HepG2 (cell line): Measurements from ENCODE around the gene NCOA5. TPM values are rescaled to one million over a fixed set of nuclear protein-coding genes. Genes with fewer than 3 reads are reported as not detected.
A peak's percentile ranks its signal among the peaks of the same experiment; 100 is the strongest.

ENCODE experiments used
- ATM ChIP-seq: fragments of 450-650 bp; IDR thresholded peaks from 2 replicates; pipeline ENCODE4 v1.7.1; 2017; ENCODE audit warnings: mild to moderate bottlenecking, borderline replicate concordance
- CREM ChIP-seq, 2 experiments: sonication (generic) in 1 of 2; formaldehyde crosslinking in 1 of 2; IDR thresholded peaks; 2 replicates each; pipeline versions ENCODE4 v1.4.0 to v1.6.1; 2016 to 2020; ENCODE audit warnings: antibody characterized with exemption in 1 of 2, mild to moderate bottlenecking in 1 of 2, missing genetic modification reagents in 1 of 2
- HNF4G ChIP-seq, 2 experiments: sonication (generic) in 1 of 2; formaldehyde crosslinking in 1 of 2; IDR thresholded peaks; 2 replicates each; pipeline versions ENCODE4 v1.4.0 to v1.6.1; 2011 to 2020; ENCODE audit warnings: borderline replicate concordance in 2 of 2, low read depth in 2 of 2, mild to moderate bottlenecking in 2 of 2, low read length in 1 of 2, missing genetic modification reagents in 1 of 2, moderate library complexity in 1 of 2
- MAF1 ChIP-seq: sonication (generic); formaldehyde crosslinking; IDR thresholded peaks from 2 replicates; pipeline ENCODE4 v1.5.0; 2020; ENCODE audit warnings: missing genetic modification reagents, borderline replicate concordance
- NFYB ChIP-seq: sonication (generic); formaldehyde crosslinking; IDR thresholded peaks from 2 replicates; pipeline ENCODE4 v1.4.0; 2020; ENCODE audit warnings: missing genetic modification reagents
- NR2F2 ChIP-seq: IDR thresholded peaks from 2 replicates; pipeline ENCODE4 v1.6.1; 2012; ENCODE audit warnings: low read depth, inconsistent platforms, borderline replicate concordance
- PHF20 ChIP-seq: sonication (generic); formaldehyde crosslinking; IDR thresholded peaks from 2 replicates; pipeline ENCODE4 v1.5.0; 2020; ENCODE audit warnings: mild to moderate bottlenecking, missing genetic modification reagents
- RXRB ChIP-seq: IDR thresholded peaks from 2 replicates; pipeline ENCODE4 v1.6.1; 2016; ENCODE audit warnings: borderline replicate concordance, missing genetic modification reagents, missing compliant biosample characterization
- SALL2 ChIP-seq: sonication (generic); formaldehyde crosslinking; IDR thresholded peaks from 2 replicates; pipeline ENCODE4 v1.8.1; 2023; ENCODE audit warnings: mild to moderate bottlenecking, missing genetic modification reagents, inconsistent platforms
- SMARCE1 ChIP-seq: fragments of 450-650 bp; IDR thresholded peaks from 2 replicates; pipeline ENCODE4 v1.6.1; 2017; ENCODE audit warnings: borderline replicate concordance
- SOX13 ChIP-seq, 3 experiments: fragments of 450-650 bp in 1 of 3; sonication (generic) in 1 of 3; formaldehyde crosslinking in 1 of 3; IDR thresholded peaks in 2 of 3; conservative IDR thresholded peaks in 1 of 3; 2 replicates each; pipeline versions ENCODE4 v1.5.0 to v1.6.1; 2016 to 2020; ENCODE audit warnings: antibody characterized with exemption in 1 of 3, mild to moderate bottlenecking in 1 of 3, missing compliant biosample characterization in 1 of 3, missing genetic modification reagents in 1 of 3, moderate library complexity in 1 of 3
- SRY ChIP-seq: sonication (generic); formaldehyde crosslinking; IDR thresholded peaks from 2 replicates; pipeline ENCODE4 v1.8.0; 2022; ENCODE audit warnings: mild to moderate bottlenecking, missing genetic modification reagents
- ZKSCAN1 ChIP-seq: fragments of 150-350 bp; IDR thresholded peaks from 2 replicates; pipeline ENCODE4 v1.6.1; 2014; ENCODE audit warnings: low read length
- ZKSCAN8 ChIP-seq: IDR thresholded peaks from 2 replicates; pipeline ENCODE4 v1.6.1; 2016; ENCODE audit warnings: borderline replicate concordance, missing genetic modification reagents, missing compliant biosample characterization
- ZNF335 ChIP-seq: sonication (generic); formaldehyde crosslinking; IDR thresholded peaks from 2 replicates; pipeline ENCODE4 v1.4.0; 2020; ENCODE audit warnings: missing genetic modification reagents
- ZNF34 ChIP-seq: sonication (generic); formaldehyde crosslinking; IDR thresholded peaks from 2 replicates; pipeline ENCODE4 v1.4.0; 2020; ENCODE audit warnings: mild to moderate bottlenecking, missing genetic modification reagents, borderline replicate concordance
- polyA plus RNA-seq, 8 experiments: library from polyadenylated mRNA; depleted of rRNA in 3 of 8; stranded (reverse) in 7 of 8; unstranded in 1 of 8; fragments of >200 nt; fragmentation: Illumina TruSeq in 4 of 8; extraction: Trizol in 4 of 8; gene quantifications; 2 replicates each; pipeline versions ENCODE4 v1.2.1 to v1.2.3, GENCODE V29; 2011 to 2016; ENCODE audit warnings: low read depth in 4 of 8, missing spikeins in 1 of 8, mixed read lengths in 1 of 8; ENCODE audit not compliant: insufficient read depth in 1 of 8
- total RNA-seq, 5 experiments: library from RNA; depleted of rRNA; stranded (reverse); fragments of >200 nt; fragmentation: Illumina TruSeq; extraction: Trizol; gene quantifications; 2 replicates each; pipeline ENCODE4 v1.2.3, GENCODE V29; 2016; ENCODE audit warnings: low read depth in 1 of 5
- TF ChIP-seq, protein P1 (sequence below): sonication (generic); formaldehyde crosslinking; IDR thresholded peaks from 2 replicates; pipeline ENCODE4 v1.4.0; 2020; ENCODE audit warnings: mild to moderate bottlenecking, missing genetic modification reagents
- TF ChIP-seq, protein P2 (sequence below): sonication (generic); formaldehyde crosslinking; IDR thresholded peaks from 2 replicates; pipeline ENCODE4 v1.4.0; 2020; ENCODE audit warnings: missing genetic modification reagents, borderline replicate concordance
- TF ChIP-seq, protein P3 (sequence below): sonication (generic); formaldehyde crosslinking; IDR thresholded peaks from 2 replicates; pipeline ENCODE4 v1.9.0; 2021; ENCODE audit warnings: missing genetic modification reagents, borderline replicate concordance
- TF ChIP-seq, protein P4 (sequence below): sonication (generic); formaldehyde crosslinking; IDR thresholded peaks from 2 replicates; pipeline ENCODE4 v1.4.0; 2020; ENCODE audit warnings: mild to moderate bottlenecking, missing genetic modification reagents

The NCOA5 gene
- total and polyA plus RNA-seq, 2 of the 13 experiments (the other 11 are each of a cell fraction or from before 2014, with no cell fraction given), result 16.5 to 28.4 TPM

DNA sequence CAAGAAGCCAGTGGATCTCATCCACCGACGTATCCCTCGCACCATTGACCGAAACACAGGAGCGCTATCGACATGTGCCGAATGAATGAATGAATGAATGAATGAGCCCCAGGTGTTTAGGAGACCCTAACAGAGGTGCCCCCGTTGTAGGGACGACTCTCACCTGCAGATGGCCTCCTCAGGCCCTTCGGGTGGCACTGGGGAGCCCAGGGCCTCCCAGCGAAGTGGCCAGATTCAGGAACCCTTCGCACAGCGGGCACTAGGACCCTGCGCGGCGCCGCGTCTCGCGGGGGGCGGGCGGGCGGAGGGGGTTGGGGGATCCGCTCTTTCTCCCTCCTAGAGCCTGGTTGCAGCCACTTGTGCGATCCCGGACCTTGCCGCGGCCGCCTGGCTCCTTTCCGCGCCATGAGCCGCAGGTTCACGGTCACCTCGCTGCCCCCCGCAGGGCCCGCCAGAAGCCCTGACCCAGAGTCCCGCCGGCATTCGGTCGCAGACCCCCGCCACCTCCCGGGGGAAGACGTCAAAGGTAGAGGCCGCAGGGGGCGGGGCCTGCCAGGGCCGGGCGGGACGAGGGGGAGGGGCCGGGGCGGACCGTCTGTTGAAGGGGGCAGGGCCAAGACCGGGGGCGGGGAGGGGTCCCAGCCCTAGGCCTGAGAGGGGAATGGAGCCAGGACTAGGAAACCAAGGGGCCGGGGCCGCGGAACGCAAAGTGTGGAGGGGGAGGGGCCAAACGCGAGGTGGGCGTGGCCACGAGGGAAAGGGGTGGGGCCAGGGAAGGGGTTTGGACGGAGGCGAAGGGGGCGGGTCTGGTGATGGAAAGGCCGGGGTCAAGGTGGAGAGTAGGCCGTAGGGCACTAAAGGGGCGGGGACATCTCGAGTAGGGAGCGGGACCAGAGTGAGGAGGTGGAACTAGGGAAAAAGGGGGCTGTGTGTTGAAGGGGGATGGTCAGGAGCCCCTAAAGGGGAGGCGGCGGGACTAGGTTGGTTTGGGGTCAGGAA, 68.1 kb downstream of the NCOA5 start (continued):
- no peak for TF ChIP-seq HNF4G (IDR thresholded peaks at IDR 0.05; ENCODE audit: borderline replicate concordance, low read depth, low read length)
- TF ChIP-seq HNF4G (CRISPR knock-in tag; IDR thresholded peaks at IDR 0.05; ENCODE audit: borderline replicate concordance, low read depth), result no peak
- TF ChIP-seq ZNF34, result 0 out of 2 replicates have a peak, but pooled peaks have one; percentile 42
- TF ChIP-seq NR2F2, result peak; percentile 42; the same call in 1 of the 2 replicates
- TF ChIP-seq, protein P1, sequence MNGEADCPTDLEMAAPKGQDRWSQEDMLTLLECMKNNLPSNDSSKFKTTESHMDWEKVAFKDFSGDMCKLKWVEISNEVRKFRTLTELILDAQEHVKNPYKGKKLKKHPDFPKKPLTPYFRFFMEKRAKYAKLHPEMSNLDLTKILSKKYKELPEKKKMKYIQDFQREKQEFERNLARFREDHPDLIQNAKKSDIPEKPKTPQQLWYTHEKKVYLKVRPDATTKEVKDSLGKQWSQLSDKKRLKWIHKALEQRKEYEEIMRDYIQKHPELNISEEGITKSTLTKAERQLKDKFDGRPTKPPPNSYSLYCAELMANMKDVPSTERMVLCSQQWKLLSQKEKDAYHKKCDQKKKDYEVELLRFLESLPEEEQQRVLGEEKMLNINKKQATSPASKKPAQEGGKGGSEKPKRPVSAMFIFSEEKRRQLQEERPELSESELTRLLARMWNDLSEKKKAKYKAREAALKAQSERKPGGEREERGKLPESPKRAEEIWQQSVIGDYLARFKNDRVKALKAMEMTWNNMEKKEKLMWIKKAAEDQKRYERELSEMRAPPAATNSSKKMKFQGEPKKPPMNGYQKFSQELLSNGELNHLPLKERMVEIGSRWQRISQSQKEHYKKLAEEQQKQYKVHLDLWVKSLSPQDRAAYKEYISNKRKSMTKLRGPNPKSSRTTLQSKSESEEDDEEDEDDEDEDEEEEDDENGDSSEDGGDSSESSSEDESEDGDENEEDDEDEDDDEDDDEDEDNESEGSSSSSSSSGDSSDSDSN (CRISPR knock-in tag), result no peak
- TF ChIP-seq ZNF335, result no peak
- no peak for TF ChIP-seq MAF1
- TF ChIP-seq SALL2, result 0 out of 2 replicates have a peak, but pooled peaks have one; percentile 30
- TF ChIP-seq, protein P2, sequence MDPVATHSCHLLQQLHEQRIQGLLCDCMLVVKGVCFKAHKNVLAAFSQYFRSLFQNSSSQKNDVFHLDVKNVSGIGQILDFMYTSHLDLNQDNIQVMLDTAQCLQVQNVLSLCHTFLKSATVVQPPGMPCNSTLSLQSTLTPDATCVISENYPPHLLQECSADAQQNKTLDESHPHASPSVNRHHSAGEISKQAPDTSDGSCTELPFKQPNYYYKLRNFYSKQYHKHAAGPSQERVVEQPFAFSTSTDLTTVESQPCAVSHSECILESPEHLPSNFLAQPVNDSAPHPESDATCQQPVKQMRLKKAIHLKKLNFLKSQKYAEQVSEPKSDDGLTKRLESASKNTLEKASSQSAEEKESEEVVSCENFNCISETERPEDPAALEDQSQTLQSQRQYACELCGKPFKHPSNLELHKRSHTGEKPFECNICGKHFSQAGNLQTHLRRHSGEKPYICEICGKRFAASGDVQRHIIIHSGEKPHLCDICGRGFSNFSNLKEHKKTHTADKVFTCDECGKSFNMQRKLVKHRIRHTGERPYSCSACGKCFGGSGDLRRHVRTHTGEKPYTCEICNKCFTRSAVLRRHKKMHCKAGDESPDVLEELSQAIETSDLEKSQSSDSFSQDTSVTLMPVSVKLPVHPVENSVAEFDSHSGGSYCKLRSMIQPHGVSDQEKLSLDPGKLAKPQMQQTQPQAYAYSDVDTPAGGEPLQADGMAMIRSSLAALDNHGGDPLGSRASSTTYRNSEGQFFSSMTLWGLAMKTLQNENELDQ (CRISPR knock-in tag), result no peak; the same call in 1 of the 2 replicates
- TF ChIP-seq, protein P3, sequence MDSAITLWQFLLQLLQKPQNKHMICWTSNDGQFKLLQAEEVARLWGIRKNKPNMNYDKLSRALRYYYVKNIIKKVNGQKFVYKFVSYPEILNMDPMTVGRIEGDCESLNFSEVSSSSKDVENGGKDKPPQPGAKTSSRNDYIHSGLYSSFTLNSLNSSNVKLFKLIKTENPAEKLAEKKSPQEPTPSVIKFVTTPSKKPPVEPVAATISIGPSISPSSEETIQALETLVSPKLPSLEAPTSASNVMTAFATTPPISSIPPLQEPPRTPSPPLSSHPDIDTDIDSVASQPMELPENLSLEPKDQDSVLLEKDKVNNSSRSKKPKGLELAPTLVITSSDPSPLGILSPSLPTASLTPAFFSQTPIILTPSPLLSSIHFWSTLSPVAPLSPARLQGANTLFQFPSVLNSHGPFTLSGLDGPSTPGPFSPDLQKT, result no peak
- no peak for TF ChIP-seq NFYB (CRISPR knock-in tag)
- TF ChIP-seq ATM, result no peak
- TF ChIP-seq CREM (IDR thresholded peaks at IDR 0.05), result peak; percentile 19
- no peak for TF ChIP-seq CREM (CRISPR knock-in tag; IDR thresholded peaks at IDR 0.05)
- no peak for TF ChIP-seq ZKSCAN8
- peak; percentile 54 for TF ChIP-seq PHF20 (CRISPR knock-in tag)
- 0 out of 2 replicates have a peak, but pooled peaks have one; percentile 4 for TF ChIP-seq RXRB (CRISPR knock-in tag)
- no peak for TF ChIP-seq SMARCE1
- peak; percentile 70; the same call in 1 of the 2 replicates for TF ChIP-seq SRY (CRISPR knock-in tag)
- TF ChIP-seq SOX13 (IDR thresholded peaks at IDR 0.05), result no peak
- peak in 1 of 2 experiments; percentile 7; a peak in 1 of 4 replicates for TF ChIP-seq SOX13 (CRISPR knock-in tag; conservative IDR thresholded peaks at IDR 0.05 in 1 of 2, IDR thresholded peaks at IDR 0.05 in 1 of 2)
- TF ChIP-seq, protein P4, sequence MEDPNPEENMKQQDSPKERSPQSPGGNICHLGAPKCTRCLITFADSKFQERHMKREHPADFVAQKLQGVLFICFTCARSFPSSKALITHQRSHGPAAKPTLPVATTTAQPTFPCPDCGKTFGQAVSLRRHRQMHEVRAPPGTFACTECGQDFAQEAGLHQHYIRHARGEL (CRISPR knock-in tag), result no peak
- no peak for TF ChIP-seq ZKSCAN1
